Inflammatory macrophage (primary cell): ENCODE results near the gene NCMAP.

Experiments
- DNase-seq, 2 donors: peaks; one replicate each; pipeline ENCODE4 v3.0.0-alpha.2; 2020 to 2022

NCMAP gene

DNA sequence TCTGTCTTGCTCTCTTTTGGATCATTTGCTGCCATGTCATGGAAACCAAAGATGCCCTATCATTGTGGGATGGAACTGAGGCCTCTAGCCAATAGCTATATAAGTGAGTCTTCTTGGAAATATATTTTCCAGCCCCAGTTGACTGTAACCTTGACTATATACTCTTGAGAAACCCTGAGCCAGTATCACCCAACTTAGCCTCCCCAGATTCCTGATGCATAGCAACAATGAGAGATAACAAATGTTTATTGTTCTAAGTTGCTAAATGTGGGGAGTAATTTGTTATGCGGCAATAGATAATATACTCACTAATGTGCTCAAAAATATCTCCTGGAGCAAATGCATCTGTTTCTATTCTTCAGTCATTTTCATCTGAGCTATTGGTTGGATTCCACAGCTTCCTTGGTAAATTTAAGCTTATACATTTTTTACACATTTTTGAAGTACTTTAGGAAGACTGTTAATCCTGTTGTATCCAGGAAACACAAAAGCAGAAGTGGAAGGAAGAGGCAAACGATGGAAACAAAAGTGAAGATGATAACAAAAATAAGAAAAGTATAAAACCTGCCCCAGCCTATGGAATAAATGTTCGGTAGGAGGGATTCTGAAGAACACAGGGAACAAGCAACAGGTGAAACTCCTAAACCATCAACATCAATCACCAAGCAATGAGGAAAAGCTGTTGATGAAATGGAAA is 80.9 kb downstream of the NCMAP start:
- no peak for DNase-seq

DNA sequence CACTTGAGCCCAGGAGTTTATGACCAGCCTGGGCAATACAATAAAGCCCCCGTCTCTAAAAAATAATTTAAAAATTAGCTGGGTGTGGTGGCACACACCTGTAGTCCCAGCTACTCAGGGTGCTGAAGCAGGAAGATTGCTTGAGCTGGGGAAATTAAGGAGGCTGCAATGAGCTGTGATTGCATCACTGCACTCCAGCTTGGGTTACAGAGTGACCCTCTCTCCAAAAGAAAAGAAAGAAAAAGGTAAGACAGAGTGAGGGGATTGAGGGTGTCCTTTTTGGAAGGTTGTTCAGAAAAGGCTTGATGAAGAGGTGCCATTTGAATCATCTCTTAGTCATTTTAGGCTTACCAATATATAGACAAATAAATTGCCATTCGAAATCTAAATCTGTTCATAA is 83.2 kb downstream of the NCMAP start:
- no peak for DNase-seq

DNA sequence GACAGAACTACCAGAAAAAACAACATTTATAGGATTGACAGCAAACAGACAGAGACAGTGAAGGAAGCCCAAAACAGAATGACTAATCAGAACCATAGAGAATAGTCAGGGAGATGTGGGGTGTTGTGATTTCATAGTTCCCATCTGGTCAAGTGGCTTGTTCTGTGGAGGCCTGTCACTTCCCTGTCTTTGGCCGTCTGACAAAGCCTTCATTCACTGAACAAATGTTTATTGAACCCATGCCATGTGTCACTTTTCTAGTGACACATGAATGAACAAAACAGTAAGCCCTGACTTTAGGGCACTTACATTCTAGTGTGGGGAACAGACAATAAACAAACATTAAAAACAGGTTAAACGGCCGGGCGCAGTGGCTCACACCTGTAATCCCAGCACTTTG is 84.0 kb downstream of the NCMAP start:
- DNase-seq: peak; percentile 60 to 77

- peak in 1 of 2 donors; percentile 69 for DNase-seq
Observed at GRCh38 chr1:24640288-24640687, 84.4 kb downstream of the NCMAP start.

- peak; percentile 76 to 80 for DNase-seq
Observed at GRCh38 chr1:24641646-24642151, 85.8 kb downstream of the NCMAP start.

GRCh38 chr1:24642481-24643362 is 86.8 kb downstream of the NCMAP start, which contains the start of gene SRRM1:
TSS of gene SRRM1 (plus strand) at chr1:24643302. CDS start at chr1:24643327, 25 bp downstream.
- DNase-seq: peak; percentile 100

- peak; percentile 33 to 60 for DNase-seq
Observed at GRCh38 chr1:24643363-24644099, 87.6 kb downstream of the NCMAP start.

GRCh38 chr1:24644100-24644384 is 88.2 kb downstream of the NCMAP start:
- peak in 1 of 2 donors; percentile 1 for DNase-seq

DNA sequence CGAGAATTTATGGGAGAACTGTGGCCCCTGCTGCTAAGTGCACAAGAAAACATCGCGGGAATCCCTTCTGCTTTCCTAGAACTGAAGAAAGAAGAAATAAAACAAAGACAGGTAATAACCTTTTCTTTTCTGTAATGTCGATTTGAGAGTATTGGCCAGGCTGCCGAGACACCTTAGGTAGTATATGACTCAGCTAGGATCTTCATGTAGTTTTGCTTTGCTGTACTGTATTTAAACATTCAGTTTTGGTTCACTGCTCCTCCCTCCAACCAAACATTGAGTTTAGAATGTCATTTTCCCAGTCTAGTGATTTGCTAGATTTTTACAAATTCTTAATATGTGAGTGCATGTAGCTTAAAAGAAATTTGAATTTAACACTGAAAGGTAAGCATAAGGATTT is 93.0 kb downstream of the NCMAP start:
- no peak for DNase-seq

GRCh38 chr1:24652382-24652781 is 96.5 kb downstream of the NCMAP start:
- DNase-seq: no peak

DNA sequence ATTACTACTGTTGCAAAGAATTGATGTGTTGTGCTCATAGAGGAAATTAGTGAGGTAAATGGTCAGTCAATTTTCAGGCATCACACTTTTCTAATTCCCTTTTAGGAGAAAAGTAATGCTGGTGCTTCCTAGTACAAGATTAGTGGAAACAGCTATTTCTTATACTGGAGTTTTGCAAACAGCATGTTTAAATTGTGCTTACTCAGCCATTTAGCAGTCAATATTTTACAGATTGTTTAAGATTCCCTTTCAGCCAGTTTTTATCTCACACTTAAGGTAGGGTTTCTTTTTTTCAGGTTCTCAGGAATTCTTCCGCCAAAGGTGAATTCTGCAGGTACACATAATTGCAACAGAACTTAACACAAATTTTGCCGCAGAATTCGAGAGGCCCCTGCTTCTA is 98.1 kb downstream of the NCMAP start:
- DNase-seq: no peak

DNA sequence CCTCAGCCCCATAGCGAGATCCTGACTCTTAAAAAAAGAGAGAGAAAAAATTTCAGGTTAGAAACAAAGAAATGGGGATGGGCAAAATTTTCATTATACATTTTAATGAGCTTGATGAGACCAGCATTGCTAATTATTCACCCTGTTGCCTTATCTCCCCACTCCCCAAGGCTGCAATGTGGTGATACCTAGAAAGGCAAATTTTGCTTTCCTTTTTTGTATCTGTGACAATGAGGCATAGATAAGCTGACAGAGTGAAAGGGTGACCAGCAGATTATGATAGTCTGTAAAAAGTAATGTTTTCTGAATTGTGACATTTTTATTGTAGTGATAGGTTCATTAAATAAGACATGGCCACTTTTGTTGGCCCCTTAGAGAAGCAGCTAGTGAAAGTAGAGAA is 100.2 kb downstream of the NCMAP start:
- no peak for DNase-seq

DNA sequence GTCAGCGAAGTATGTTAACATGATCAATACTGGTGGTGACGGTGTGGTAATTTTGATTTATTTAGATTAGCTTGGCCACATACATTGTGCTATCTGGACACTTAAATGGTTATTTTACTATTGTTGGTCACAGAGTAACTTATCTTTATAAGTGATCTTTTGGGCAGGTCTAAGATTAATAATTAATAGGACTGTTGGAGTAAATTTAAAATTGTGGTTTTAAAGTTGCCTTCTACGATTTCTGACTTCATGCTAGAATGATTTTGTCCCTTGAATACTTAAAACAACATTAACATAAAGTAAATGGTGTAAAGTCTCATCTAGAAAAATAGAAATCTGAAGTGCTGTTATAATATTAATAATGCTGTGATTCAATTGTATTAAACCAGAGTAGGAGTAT is 101.9 kb downstream of the NCMAP start:
- DNase-seq: no peak
